ENCODE results near the gene S1PR1.

DNA sequence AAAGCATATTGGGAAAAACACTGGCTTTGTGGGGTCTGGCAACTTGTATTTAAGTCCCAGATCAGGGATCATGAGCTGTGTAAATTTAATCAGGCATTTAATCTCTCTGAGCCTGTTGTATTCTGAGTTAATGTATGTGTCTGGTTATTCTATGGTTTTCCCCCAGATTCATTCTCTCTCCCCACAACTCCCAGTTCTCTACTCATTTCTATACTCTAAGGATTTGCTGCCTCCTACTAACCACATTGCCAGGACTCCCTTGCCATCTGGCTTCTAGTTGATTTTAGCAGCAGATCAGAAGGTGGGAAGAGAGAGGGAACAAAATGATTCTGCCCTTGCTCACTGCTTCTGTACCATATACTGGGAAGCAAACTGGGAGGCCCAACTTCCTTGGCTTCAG lies 31.4 kb upstream of the S1PR1 start:
- TF ChIP-seq, protein P1, sequence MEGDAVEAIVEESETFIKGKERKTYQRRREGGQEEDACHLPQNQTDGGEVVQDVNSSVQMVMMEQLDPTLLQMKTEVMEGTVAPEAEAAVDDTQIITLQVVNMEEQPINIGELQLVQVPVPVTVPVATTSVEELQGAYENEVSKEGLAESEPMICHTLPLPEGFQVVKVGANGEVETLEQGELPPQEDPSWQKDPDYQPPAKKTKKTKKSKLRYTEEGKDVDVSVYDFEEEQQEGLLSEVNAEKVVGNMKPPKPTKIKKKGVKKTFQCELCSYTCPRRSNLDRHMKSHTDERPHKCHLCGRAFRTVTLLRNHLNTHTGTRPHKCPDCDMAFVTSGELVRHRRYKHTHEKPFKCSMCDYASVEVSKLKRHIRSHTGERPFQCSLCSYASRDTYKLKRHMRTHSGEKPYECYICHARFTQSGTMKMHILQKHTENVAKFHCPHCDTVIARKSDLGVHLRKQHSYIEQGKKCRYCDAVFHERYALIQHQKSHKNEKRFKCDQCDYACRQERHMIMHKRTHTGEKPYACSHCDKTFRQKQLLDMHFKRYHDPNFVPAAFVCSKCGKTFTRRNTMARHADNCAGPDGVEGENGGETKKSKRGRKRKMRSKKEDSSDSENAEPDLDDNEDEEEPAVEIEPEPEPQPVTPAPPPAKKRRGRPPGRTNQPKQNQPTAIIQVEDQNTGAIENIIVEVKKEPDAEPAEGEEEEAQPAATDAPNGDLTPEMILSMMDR (IDR thresholded peaks at IDR 0.05; ENCODE audit: extremely low read depth in 1 of 2, insufficient read depth in 1 of 2, low read depth in 1 of 2, low read length in 2 of 2), result no peak
- TF ChIP-seq POLR2A (IDR thresholded peaks at IDR 0.05; ENCODE audit: low read depth, low read length) (no peak), POLR2AphosphoS5 (IDR thresholded peaks at IDR 0.05; ENCODE audit: insufficient read depth, low read depth, low read length) (no peak), JUN (IDR thresholded peaks at IDR 0.05; ENCODE audit: borderline replicate concordance, insufficient read depth, insufficient read length, low read depth) (no peak)
- TF ChIP-seq, protein P2, sequence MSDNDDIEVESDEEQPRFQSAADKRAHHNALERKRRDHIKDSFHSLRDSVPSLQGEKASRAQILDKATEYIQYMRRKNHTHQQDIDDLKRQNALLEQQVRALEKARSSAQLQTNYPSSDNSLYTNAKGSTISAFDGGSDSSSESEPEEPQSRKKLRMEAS (IDR thresholded peaks at IDR 0.05; ENCODE audit: insufficient read depth, insufficient read length), result no peak

Measured in endothelial cell of umbilical vein (primary cell).